WTC11 (cell line): Measurements from ENCODE around the gene KDM4C. TPM values are rescaled to one million over a fixed set of nuclear protein-coding genes. Genes with fewer than 3 reads are reported as not detected.

Source experiments
- ATAC-seq: fragments of 200-7000 bp; cut with Tn5 transposase; 2 replicates; pipeline ENCODE4 v1.10.0; 2021; ENCODE audit warnings: mild to moderate bottlenecking, moderate library complexity
- CTCF ChIA-PET: fragments of 300-600 bp; sonication (Branson Sonifier 250); formaldehyde crosslinking; loops from one replicate; lab custom pipeline; 2021; ENCODE audit warnings: antibody characterized with exemption; lab: Charles Lee
- POLR2A ChIA-PET: fragments of 350-600 bp; sonication (Branson Sonifier 250); formaldehyde crosslinking; loops from one replicate; lab custom pipeline; 2021; ENCODE audit warnings: antibody characterized with exemption; lab: Charles Lee
- DNase-seq: peaks from one replicate; pipeline ENCODE4 v3.0.0; 2021; ENCODE audit warnings: low spot score
- H3K27ac Mint-ChIP-seq: 2 replicates; pipeline ENCODE4 v1.8.0; 2021; ENCODE audit warnings: mixed read lengths
- H3K27me3 Mint-ChIP-seq: 2 replicates; pipeline ENCODE4 v1.8.0; 2021; ENCODE audit warnings: low read depth, mild to moderate bottlenecking, moderate library complexity, mixed read lengths
- H3K36me3 Mint-ChIP-seq: 2 replicates; pipeline ENCODE4 v1.8.0; 2021; ENCODE audit warnings: mixed read lengths
- H3K4me1 Mint-ChIP-seq: 2 replicates; pipeline ENCODE4 v1.8.0; 2022; ENCODE audit warnings: mixed read lengths
- H3K4me3 Mint-ChIP-seq: 2 replicates; pipeline ENCODE4 v1.8.0; 2021; ENCODE audit warnings: mild to moderate bottlenecking, moderate library complexity, mixed read lengths
- H3K9me3 Mint-ChIP-seq: 2 replicates; pipeline ENCODE4 v1.8.0; 2021; ENCODE audit warnings: mixed read lengths
- AFF4 ChIP-seq: sonication (generic); formaldehyde crosslinking; IDR thresholded peaks from 2 replicates; pipeline ENCODE4 v1.8.1; 2023; ENCODE audit warnings: mild to moderate bottlenecking, missing genetic modification reagents, borderline replicate concordance
- CREM ChIP-seq: sonication (generic); formaldehyde crosslinking; IDR thresholded peaks from 2 replicates; pipeline ENCODE4 v1.8.1; 2022; ENCODE audit warnings: mild to moderate bottlenecking, missing genetic modification reagents, moderate library complexity
- E2F1 ChIP-seq: sonication (generic); formaldehyde crosslinking; IDR thresholded peaks from 2 replicates; pipeline ENCODE4 v1.8.0; 2022; ENCODE audit warnings: mild to moderate bottlenecking, missing genetic modification reagents
- E2F5 ChIP-seq: sonication (generic); formaldehyde crosslinking; IDR thresholded peaks from 2 replicates; pipeline ENCODE4 v1.8.1; 2022; ENCODE audit warnings: mild to moderate bottlenecking, moderate library complexity, missing genetic modification reagents
- ERG ChIP-seq: fragments of 250-450 bp; sonication (Bioruptor Pico); IDR thresholded peaks from 2 replicates; pipeline ENCODE4 v1.8.0; 2021; ENCODE audit warnings: mild to moderate bottlenecking
- FOXP4 ChIP-seq: sonication (generic); formaldehyde crosslinking; IDR thresholded peaks from 2 replicates; pipeline ENCODE4 v1.8.0; 2022; ENCODE audit warnings: mild to moderate bottlenecking, missing genetic modification reagents
- HMGXB4 ChIP-seq: sonication (generic); formaldehyde crosslinking; IDR thresholded peaks from 2 replicates; pipeline ENCODE4 v1.8.1; 2023; ENCODE audit warnings: mild to moderate bottlenecking, moderate library complexity, missing genetic modification reagents
- MLX ChIP-seq: sonication (generic); formaldehyde crosslinking; IDR thresholded peaks from 2 replicates; pipeline ENCODE4 v1.8.1; 2023; ENCODE audit warnings: mild to moderate bottlenecking, missing genetic modification reagents, moderate library complexity
- NFATC4 ChIP-seq: fragments of 250-450 bp; sonication (Bioruptor Pico); IDR thresholded peaks from 2 replicates; pipeline ENCODE4 v1.9.0; 2021; ENCODE audit warnings: mild to moderate bottlenecking
- SOX15 ChIP-seq: fragments of 250-450 bp; sonication (Bioruptor Pico); IDR thresholded peaks from 2 replicates; pipeline ENCODE4 v1.9.0; 2021; ENCODE audit warnings: mild to moderate bottlenecking
- TEAD4 ChIP-seq: sonication (generic); formaldehyde crosslinking; IDR thresholded peaks from 2 replicates; pipeline ENCODE4 v1.8.0; 2022; ENCODE audit warnings: mild to moderate bottlenecking, missing genetic modification reagents
- TP53 ChIP-seq: sonication (generic); formaldehyde crosslinking; IDR thresholded peaks from 2 replicates; pipeline ENCODE4 v1.8.1; 2023; ENCODE audit warnings: mild to moderate bottlenecking, missing genetic modification reagents
- ZBTB21 ChIP-seq: sonication (generic); formaldehyde crosslinking; IDR thresholded peaks from 2 replicates; pipeline ENCODE4 v1.8.1; 2023; ENCODE audit warnings: mild to moderate bottlenecking, missing genetic modification reagents, borderline replicate concordance
- ZMAT4 ChIP-seq: fragments of 250-450 bp; sonication (Bioruptor Pico); IDR thresholded peaks from 2 replicates; pipeline ENCODE4 v1.9.0; 2021; ENCODE audit warnings: mild to moderate bottlenecking
- ZNF121 ChIP-seq: sonication (generic); formaldehyde crosslinking; IDR thresholded peaks from 2 replicates; pipeline ENCODE4 v1.8.0; 2023; ENCODE audit warnings: missing genetic modification reagents
- ZNF317 ChIP-seq: sonication (generic); formaldehyde crosslinking; IDR thresholded peaks from 2 replicates; pipeline ENCODE4 v1.8.1; 2023; ENCODE audit warnings: low read depth, mild to moderate bottlenecking, moderate library complexity, missing genetic modification reagents, borderline replicate concordance
- ZSCAN18 ChIP-seq: fragments of 250-450 bp; sonication (Bioruptor Pico); IDR thresholded peaks from 2 replicates; pipeline ENCODE4 v2.1.2; 2022; ENCODE audit warnings: mild to moderate bottlenecking, moderate library complexity
- total RNA-seq: library from RNA; stranded (reverse); gene quantifications from 3 replicates; pipeline ENCODE4 v1.2.3, GENCODE V29; 2021

Gene KDM4C
- total RNA-seq, 1 experiment from 2014 or later = 29.2 TPM

- CTCF ChIA-PET = interaction anchor here (1.1 kb wide), 1 partner anchor 97 kb away, joined by 3 read pairs; no protein-coding TSS in a partner anchor
- POLR2A ChIA-PET = no interaction called here
- H3K4me1 Mint-ChIP-seq = peaks cover 36% of the 10 kb centered on the region
- H3K9me3 Mint-ChIP-seq = peaks cover 2% of the 10 kb centered on the region
- H3K27ac Mint-ChIP-seq = peak overlapping the region; percentile 35
- DNase-seq (no peak), ATAC-seq (peak; percentile 66)
- no peak overlapping the region for H3K4me3 Mint-ChIP-seq
- H3K27me3 Mint-ChIP-seq = no peaks in the 10 kb centered on the region
- H3K36me3 Mint-ChIP-seq = peaks cover 9% of the 10 kb centered on the region; the same call in 1 of the 2 replicates
- TF ChIP-seq SOX15 (no peak), NFATC4 (no peak), E2F5 (CRISPR knock-in tag) (no peak), HMGXB4 (CRISPR knock-in tag) (no peak), ZNF121 (no peak), TP53 (CRISPR knock-in tag) (no peak), FOXP4 (CRISPR knock-in tag) (no peak), ZMAT4 (no peak), CREM (CRISPR knock-in tag) (no peak)
These were observed 166.4 kb downstream of the KDM4C start for GRCh38 chr9:6924149-6924548.

- Mint-ChIP-seq H3K27me3 (no peaks in the 10 kb centered on the region), H3K9me3 (no peaks in the 10 kb centered on the region), H3K4me3 (no peak overlapping the region), H3K4me1 (peaks cover 36% of the 10 kb centered on the region), H3K27ac (no peak overlapping the region; the same call in none of the 2 replicates), H3K36me3 (peaks cover 4% of the 10 kb centered on the region; the same call in 1 of the 2 replicates)
- ATAC-seq (no peak), DNase-seq (no peak)
- CTCF ChIA-PET = interaction anchor here (0.7 to 1.5 kb wide), 2 partner anchors 98 to 469 kb away, joined by 3 read pairs; no protein-coding TSS in a partner anchor
- POLR2A ChIA-PET = no interaction called here
- TF ChIP-seq ERG (CRISPR knock-in tag) (no peak), ZBTB21 (CRISPR knock-in tag) (no peak), AFF4 (CRISPR knock-in tag) (no peak), NFATC4 (no peak), E2F1 (CRISPR knock-in tag) (no peak), ZNF317 (CRISPR knock-in tag) (no peak), TEAD4 (no peak), MLX (CRISPR knock-in tag) (no peak), ZSCAN18 (no peak)
These were observed 167.3 kb downstream of the KDM4C start for GRCh38 chr9:6924988-6925563.
